ENCODE measurements around the gene AKIP1. TPM values are rescaled to one million over a fixed set of nuclear protein-coding genes. Genes with fewer than 3 reads are reported as not detected.
A peak's percentile ranks its signal among the peaks of the same experiment; 100 is the strongest.

The AKIP1 gene
- total and polyA plus RNA-seq, 2 of the 8 experiments (the other 6 are each of a cell fraction or from before 2014, with no cell fraction given) = 17.8 to 29.6 TPM

DNA sequence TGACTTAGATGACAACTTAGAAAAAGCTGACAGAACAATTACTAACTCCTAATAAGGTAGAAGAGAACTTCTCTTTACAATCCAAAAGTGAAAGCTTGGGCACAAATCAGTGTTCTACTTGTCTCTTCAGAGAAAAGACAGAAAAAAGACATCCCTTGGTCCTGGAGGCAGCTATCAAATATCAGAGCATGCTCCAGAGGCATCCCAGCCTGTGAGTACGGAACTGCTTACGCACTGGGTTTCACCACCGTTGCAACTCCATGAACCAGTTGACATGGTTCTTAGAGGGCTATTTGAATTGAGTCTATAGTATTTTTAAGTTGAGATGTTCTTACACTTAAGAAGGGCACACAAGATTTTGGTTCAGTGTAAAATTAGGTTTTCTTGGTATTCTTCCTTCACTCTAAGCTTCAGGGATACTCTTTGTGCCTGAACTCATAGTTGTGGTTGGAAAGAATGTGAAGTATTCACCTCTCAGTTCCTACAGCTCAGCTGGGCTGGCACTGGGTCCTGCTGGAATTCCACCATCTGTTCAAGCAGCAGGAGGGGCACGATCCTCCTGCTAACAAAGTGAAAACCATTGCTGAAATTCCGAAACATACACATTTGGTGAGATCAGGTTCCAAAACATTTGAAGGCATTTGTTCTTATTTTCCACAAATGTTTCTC is 6.3 kb downstream of the AKIP1 start:
- no peak overlapping the region for H2BK20ac ChIP-seq (ENCODE audit: low read length)
- H4K8ac ChIP-seq (ENCODE audit: extremely low read depth, insufficient read depth, low read length) = no peak overlapping the region
- H2BK120ac ChIP-seq (replicated peaks; ENCODE audit: low read depth, low read length) = no peak overlapping the region
- no peaks in the 10 kb centered on the region for H3K79me1 ChIP-seq (ENCODE audit: low read depth, low read length)
- no peak overlapping the region for H2AK5ac ChIP-seq (ENCODE audit: low read depth, low read length)
- no peak overlapping the region for H3K23ac ChIP-seq (ENCODE audit: insufficient read length)
- DNase-seq (ENCODE audit: low read depth in 1 of 2, low spot score in 2 of 2) (no peak), FAIRE-seq (no peak)
- H4K20me1 ChIP-seq (replicated peaks in 1 of 2; ENCODE audit: control insufficient read depth in 1 of 2, insufficient read depth in 2 of 2, low read length in 2 of 2) = peaks cover 0 to 1% of the 10 kb centered on the region in 2 experiments
- no peaks in the 10 kb centered on the region for H3K9me3 ChIP-seq (ENCODE audit: insufficient read depth in 2 of 2, low read depth in 1 of 2, low read length in 1 of 2)
- H3K23me2 ChIP-seq (ENCODE audit: low read depth, low read length) = 0 out of 2 replicates have a peak, but pooled peaks cover 1% of the 10 kb centered on the region
- H3K9ac ChIP-seq (replicated peaks in 1 of 4; ENCODE audit: extremely low read depth in 1 of 4, low read depth in 3 of 4, low read length in 3 of 4) = peak overlapping the region in 1 of 4 experiments; percentile 49; a peak in 2 of 7 replicates
- 68% methylated on average over 5 of the region's 5 CpGs; no CpG with 5 or more reads in 1 of the 2 experiments for WGBS, 2 experiments (ENCODE audit: extremely low coverage in 1 of 2, insufficient coverage in 1 of 2, insufficient read length in 1 of 2, insufficient replicate concordance in 2 of 2, low coverage in 1 of 2, low lambda C conversion rate in 2 of 2, missing lambda C conversion rate in 1 of 2)
- H3K4me3 ChIP-seq (ENCODE audit: extremely low read depth in 1 of 4, insufficient read depth in 2 of 4, low read depth in 3 of 4, low read length in 4 of 4) = peak overlapping the region in 1 of 4 experiments; percentile 28; a peak in 1 of 8 replicates
- no peak overlapping the region for H3K4ac ChIP-seq (replicated peaks; ENCODE audit: insufficient read length, low read depth, low read length)
- no peak overlapping the region for H4K5ac ChIP-seq (ENCODE audit: insufficient read length, low read depth, low read length)
- no peak overlapping the region for H3K14ac ChIP-seq (ENCODE audit: insufficient read length)
- H3K79me2 ChIP-seq (ENCODE audit: control insufficient read depth in 1 of 2, insufficient read depth in 2 of 2, low read length in 2 of 2) = peaks cover 0 to 3% of the 10 kb centered on the region in 2 experiments; a peak in 1 of 4 replicates
- ChIA-PET POLR2A (ENCODE audit: partially characterized antibody) (interaction anchor here (1.0 to 1.5 kb wide), 4 partner anchors 8 to 47 kb away, joined by 3 to 5 read pairs (median 4); partner anchors contain the start of gene TMEM9B), CTCF (ENCODE audit: partially characterized antibody) (interaction anchor here (1.0 to 1.7 kb wide), 6 partner anchors 41 to 220 kb away, joined by 3 to 14 read pairs (median 4); partner anchors contain the start of gene TMEM9B)
- no peak overlapping the region for H4K91ac ChIP-seq (replicated peaks; ENCODE audit: insufficient read length, low read length)
- TF ChIP-seq, protein P1, sequence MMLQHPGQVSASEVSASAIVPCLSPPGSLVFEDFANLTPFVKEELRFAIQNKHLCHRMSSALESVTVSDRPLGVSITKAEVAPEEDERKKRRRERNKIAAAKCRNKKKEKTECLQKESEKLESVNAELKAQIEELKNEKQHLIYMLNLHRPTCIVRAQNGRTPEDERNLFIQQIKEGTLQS (IDR thresholded peaks at IDR 0.05; ENCODE audit: insufficient read depth, low read depth, low read length) = no peak
- TF ChIP-seq TCF12 (IDR thresholded peaks at IDR 0.05; ENCODE audit: low read depth, low read length) (peak; percentile 90), MAFK (IDR thresholded peaks at IDR 0.05; ENCODE audit: low read depth, low read length) (no peak), HDAC6 (IDR thresholded peaks at IDR 0.05; ENCODE audit: low read depth, low read length) (no peak), TEAD4 (IDR thresholded peaks at IDR 0.05; ENCODE audit: low read depth, low read length) (peak; percentile 97), SIN3A (conservative IDR thresholded peaks at IDR 0.05 in 1 of 2, IDR thresholded peaks at IDR 0.05 in 1 of 2; ENCODE audit: low read depth in 1 of 2, low read length in 2 of 2) (peak in 1 of 2 experiments; percentile 61; a peak in 1 of 4 replicates)
- peak overlapping the region in 1 of 2 experiments; percentile 24; a peak in 1 of 4 replicates for H3K4me2 ChIP-seq (ENCODE audit: insufficient read depth in 1 of 2, low read depth in 2 of 2, low read length in 2 of 2)
- peaks cover 14 to 56% (median 42%) of the 10 kb centered on the region in 4 experiments; a peak in 7 of 8 replicates for H3K36me3 ChIP-seq (ENCODE audit: control insufficient read depth in 2 of 4, insufficient read depth in 4 of 4, low read length in 3 of 4)
- no peak overlapping the region for H3K18ac ChIP-seq (ENCODE audit: extremely low read depth, low read length)
- H3K56ac ChIP-seq (replicated peaks; ENCODE audit: insufficient read length, low read depth, low read length) = no peak overlapping the region
- H2AFZ ChIP-seq (ENCODE audit: low read length) = no peak overlapping the region
- no peak overlapping the region for H2BK12ac ChIP-seq (ENCODE audit: low read depth, low read length)
- H2BK5ac ChIP-seq (ENCODE audit: low read depth, low read length) = no peak overlapping the region
- H3K27ac ChIP-seq (ENCODE audit: low read depth, low read length) = no peak overlapping the region
- H3K27me3 ChIP-seq (replicated peaks in 1 of 4; ENCODE audit: control insufficient read depth in 3 of 4, extremely low read depth in 1 of 4, insufficient read depth in 3 of 4, low read length in 3 of 4) = no peaks in the 10 kb centered on the region
- H3K4me1 ChIP-seq (replicated peaks in 1 of 4; ENCODE audit: control insufficient read depth in 3 of 4, insufficient read depth in 4 of 4, low read length in 3 of 4) = peaks cover 0 to 7% (median 4%) of the 10 kb centered on the region in 4 experiments; a peak in 5 of 7 replicates
- H2BK15ac ChIP-seq (ENCODE audit: low read length) = no peak overlapping the region

Measured in H1 (cell line).